Gastroesophageal sphincter (tissue), 4 donors: ENCODE measurements around the gene CCDC187. TPM values are rescaled to one million over a fixed set of nuclear protein-coding genes. Genes with fewer than 3 reads are reported as not detected.

ENCODE experiments used
- ATAC-seq: fragments of 150-250 bp; one replicate; pipeline ENCODE4 v1.9.1; 2016; ENCODE audit warnings: mild to moderate bottlenecking, moderate library complexity
- H3K27ac ChIP-seq, 4 donors: fragments of 200-600 bp; sonication (generic) in 3 of 4; 1 replicate in 3 of 4; 2 replicates in 1 of 4; pipeline ENCODE4 v1.5.1; 2016 to 2019
- H3K27me3 ChIP-seq: fragments of 200-600 bp; sonication (generic); one replicate; pipeline ENCODE4 v1.5.1; 2019
- H3K36me3 ChIP-seq, 2 donors: fragments of 200-600 bp; sonication (generic); one replicate each; pipeline ENCODE4 v1.5.1; 2019; ENCODE audit warnings: control low read depth in 1 of 2
- H3K4me1 ChIP-seq, 3 donors: fragments of 200-600 bp; sonication (generic); 1 replicate in 2 of 3; 2 replicates in 1 of 3; pipeline ENCODE4 v1.5.1; 2016 to 2019; ENCODE audit warnings: control low read depth in 2 of 3
- H3K4me3 ChIP-seq, 2 donors: fragments of 200-600 bp; sonication (generic); one replicate each; pipeline ENCODE4 v1.5.1; 2019; ENCODE audit warnings: mild to moderate bottlenecking in 1 of 2, moderate library complexity in 1 of 2
- H3K9me3 ChIP-seq, 3 donors: fragments of 200-600 bp; sonication (generic); one replicate each; pipeline ENCODE4 v1.5.1; 2017 to 2019; ENCODE audit warnings: control low read depth in 2 of 3
- EP300 ChIP-seq: sonication (generic); formaldehyde crosslinking; IDR thresholded peaks from one replicate; pipeline ENCODE4 v1.6.1; 2017; ENCODE audit warnings: antibody characterized with exemption, mild to moderate bottlenecking
- POLR2A ChIP-seq, 2 donors: fragments of 450-650 bp; IDR thresholded peaks; one replicate each; pipeline ENCODE4 v1.6.1; 2017; ENCODE audit warnings: antibody characterized with exemption in 2 of 2, mild to moderate bottlenecking in 2 of 2, moderate library complexity in 1 of 2
- POLR2AphosphoS5 ChIP-seq: sonication (generic); formaldehyde crosslinking; IDR thresholded peaks from one replicate; pipeline ENCODE4 v1.6.1; 2017; ENCODE audit warnings: antibody characterized with exemption
- WGBS, 2 donors: methylation state at CpG; one replicate each; pipeline ENCODE4 v1.1.5; 2018; ENCODE audit warnings: low coverage in 1 of 2; 5-methylcytosine and 5-hydroxymethylcytosine counted together
- total RNA-seq, 4 donors: library from RNA; depleted of rRNA; stranded (reverse); fragments of >200 nt; gene quantifications; one replicate each; pipeline ENCODE4 v1.1.0, GENCODE V29; 2016
- TF ChIP-seq, protein P1 (sequence below), 4 experiments: fragments of 200-600 bp in 2 of 4; fragments of 450-650 bp in 2 of 4; sonication (generic) in 1 of 4; IDR thresholded peaks; one replicate each; pipeline ENCODE4 v1.5.1; 2017 to 2019; ENCODE audit warnings: antibody characterized with exemption in 4 of 4, mild to moderate bottlenecking in 2 of 4, moderate library complexity in 2 of 4

The CCDC187 gene
- total RNA-seq, 4 donors from 2014 or later: not detected

- Histone ChIP-seq H3K4me1 (no peaks in the 10 kb centered on the region), H3K4me3 (no peak overlapping the region), H3K27ac (no peak overlapping the region), H3K27me3 (peaks cover 60% of the 10 kb centered on the region), H3K9me3 (no peaks in the 10 kb centered on the region), H3K36me3 (no peaks in the 10 kb centered on the region)
- ATAC-seq: no peak
- WGBS, 2 donors: 35% methylated on average over 5 of the region's 12 CpGs; no CpG with 5 or more reads in 1 of the 2 donors
- no peak for TF ChIP-seq EP300
- TF ChIP-seq, protein P1, sequence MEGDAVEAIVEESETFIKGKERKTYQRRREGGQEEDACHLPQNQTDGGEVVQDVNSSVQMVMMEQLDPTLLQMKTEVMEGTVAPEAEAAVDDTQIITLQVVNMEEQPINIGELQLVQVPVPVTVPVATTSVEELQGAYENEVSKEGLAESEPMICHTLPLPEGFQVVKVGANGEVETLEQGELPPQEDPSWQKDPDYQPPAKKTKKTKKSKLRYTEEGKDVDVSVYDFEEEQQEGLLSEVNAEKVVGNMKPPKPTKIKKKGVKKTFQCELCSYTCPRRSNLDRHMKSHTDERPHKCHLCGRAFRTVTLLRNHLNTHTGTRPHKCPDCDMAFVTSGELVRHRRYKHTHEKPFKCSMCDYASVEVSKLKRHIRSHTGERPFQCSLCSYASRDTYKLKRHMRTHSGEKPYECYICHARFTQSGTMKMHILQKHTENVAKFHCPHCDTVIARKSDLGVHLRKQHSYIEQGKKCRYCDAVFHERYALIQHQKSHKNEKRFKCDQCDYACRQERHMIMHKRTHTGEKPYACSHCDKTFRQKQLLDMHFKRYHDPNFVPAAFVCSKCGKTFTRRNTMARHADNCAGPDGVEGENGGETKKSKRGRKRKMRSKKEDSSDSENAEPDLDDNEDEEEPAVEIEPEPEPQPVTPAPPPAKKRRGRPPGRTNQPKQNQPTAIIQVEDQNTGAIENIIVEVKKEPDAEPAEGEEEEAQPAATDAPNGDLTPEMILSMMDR (IDR thresholded peaks at IDR 0.05): no peak
- no peak for TF ChIP-seq POLR2A (IDR thresholded peaks at IDR 0.05)
- no peak for TF ChIP-seq POLR2AphosphoS5
Observed at GRCh38 chr9:136255166-136255538, 48.7 kb downstream of the CCDC187 start.

DNA sequence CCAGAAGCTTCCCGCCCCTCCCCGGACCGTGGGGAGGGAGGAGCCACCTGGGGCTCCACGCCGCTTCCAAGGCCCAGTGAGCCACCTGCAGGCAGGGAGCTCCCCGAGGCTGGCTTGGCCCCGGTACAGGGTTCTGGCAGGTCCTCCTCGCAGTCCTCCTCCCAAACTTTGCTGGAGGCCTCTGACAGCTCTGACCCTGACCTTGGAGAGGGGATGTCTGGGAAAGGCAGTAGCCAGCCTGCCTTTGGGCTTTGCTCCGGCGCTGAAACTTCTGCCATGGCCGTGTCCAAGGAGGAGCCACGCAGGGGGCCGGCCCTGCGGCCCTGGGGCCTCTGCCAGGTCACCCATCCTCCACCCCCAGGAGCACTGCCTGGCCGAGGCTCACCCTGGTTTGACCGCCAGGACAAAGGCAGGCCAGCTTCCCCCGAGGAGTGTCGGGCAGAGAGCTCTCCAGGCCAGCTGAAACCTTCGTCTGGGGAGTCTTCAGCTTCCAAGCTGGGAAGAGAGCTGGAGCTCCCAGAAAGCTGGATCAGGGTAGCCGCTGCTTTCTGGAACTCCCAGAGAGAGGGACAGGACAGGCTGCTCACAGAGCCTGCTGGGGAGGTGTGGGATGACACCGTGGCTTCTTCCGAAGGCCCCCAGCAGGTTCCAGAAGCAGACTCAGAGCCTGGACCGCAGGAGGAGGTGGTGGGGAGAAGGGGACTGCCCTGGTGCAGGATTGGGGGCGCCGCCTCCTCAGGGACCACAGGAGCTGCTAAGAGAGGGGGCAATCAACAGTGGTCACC is 49.3 kb downstream of the CCDC187 start:
- Histone ChIP-seq H3K36me3 (no peaks in the 10 kb centered on the region), H3K27me3 (peaks cover 60% of the 10 kb centered on the region), H3K9me3 (no peaks in the 10 kb centered on the region), H3K4me1 (no peaks in the 10 kb centered on the region), H3K4me3 (no peak overlapping the region), H3K27ac (no peak overlapping the region)
- ATAC-seq: peak; percentile 7
- no CpG with 5 or more reads among the region's 25 CpGs for WGBS, 2 donors
- TF ChIP-seq, protein P1 (IDR thresholded peaks at IDR 0.05): no peak
- no peak for TF ChIP-seq POLR2A (IDR thresholded peaks at IDR 0.05)
- no peak for TF ChIP-seq EP300
- TF ChIP-seq POLR2AphosphoS5: no peak

DNA sequence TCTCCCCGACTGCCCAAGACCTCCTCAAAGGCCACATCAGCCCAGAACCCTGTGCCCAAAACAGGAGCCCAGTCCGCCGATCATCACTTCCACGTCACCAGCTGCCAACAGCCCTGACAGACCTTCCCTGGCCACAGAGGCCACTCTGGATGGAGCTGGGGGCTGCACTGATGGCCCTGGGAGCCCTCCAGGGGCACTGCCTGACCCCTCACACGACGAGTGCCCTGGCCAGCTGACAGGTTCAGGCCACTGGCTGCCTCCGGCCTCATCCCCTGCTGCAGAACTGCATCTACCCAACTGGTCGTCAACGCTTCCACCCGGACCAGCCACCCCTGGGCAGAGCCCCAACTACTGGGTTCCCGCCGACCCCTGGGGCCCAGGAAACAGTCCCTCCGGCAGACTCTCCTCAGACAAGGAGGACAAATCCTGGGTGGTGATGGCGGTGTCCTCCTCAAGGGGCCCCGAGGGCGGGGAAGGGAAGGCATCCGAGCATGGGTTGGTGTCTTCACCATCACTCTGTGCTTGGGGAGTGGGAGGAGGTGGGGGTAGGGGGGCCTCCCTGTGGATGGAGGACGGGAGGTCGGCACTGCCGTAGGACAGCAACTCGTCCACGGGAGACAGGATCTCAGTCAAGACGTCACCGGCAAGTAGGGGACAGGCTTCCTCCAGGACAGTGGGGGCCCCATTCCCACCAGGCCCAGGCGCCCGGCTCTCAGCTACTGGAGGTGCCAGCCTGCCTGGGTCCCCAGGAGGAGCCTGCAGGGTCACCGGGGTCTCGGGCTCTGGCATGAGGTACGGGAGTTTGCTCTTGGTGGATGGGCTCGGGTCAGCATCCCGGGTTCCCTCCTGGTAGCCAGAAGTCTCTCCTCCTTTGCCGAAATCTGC is 50.4 kb downstream of the CCDC187 start:
- Histone ChIP-seq H3K4me1 (no peaks in the 10 kb centered on the region), H3K4me3 (no peak overlapping the region), H3K27me3 (peaks cover 55% of the 10 kb centered on the region), H3K9me3 (no peaks in the 10 kb centered on the region), H3K36me3 (no peaks in the 10 kb centered on the region), H3K27ac (no peak overlapping the region)
- 80% methylated on average over 2 of the region's 32 CpGs; no CpG with 5 or more reads in 1 of the 2 donors for WGBS, 2 donors
- no peak for TF ChIP-seq POLR2AphosphoS5
- no peak for TF ChIP-seq POLR2A (IDR thresholded peaks at IDR 0.05)
- no peak for TF ChIP-seq EP300
- TF ChIP-seq, protein P1 (IDR thresholded peaks at IDR 0.05): no peak
- no peak for ATAC-seq

GRCh38 chr9:136252846-136253245 is 51.0 kb downstream of the CCDC187 start:
- TF ChIP-seq POLR2A (IDR thresholded peaks at IDR 0.05): no peak
- TF ChIP-seq, protein P1 (IDR thresholded peaks at IDR 0.05): no peak
- TF ChIP-seq EP300: no peak
- no peak for TF ChIP-seq POLR2AphosphoS5
- no peaks in the 10 kb centered on the region for H3K4me1 ChIP-seq
- H3K27ac ChIP-seq: no peak overlapping the region
- H3K9me3 ChIP-seq: no peaks in the 10 kb centered on the region
- peaks cover 49% of the 10 kb centered on the region for H3K27me3 ChIP-seq
- H3K36me3 ChIP-seq: no peaks in the 10 kb centered on the region
- ATAC-seq: no peak
- H3K4me3 ChIP-seq: no peak overlapping the region
- WGBS, 2 donors: no CpG with 5 or more reads among the region's 10 CpGs
